ENCODE results near the gene NIN.

GRCh38 chr14:50797250-50798047 is 33.5 kb downstream of the NIN start:
- TF ChIP-seq, protein P1, sequence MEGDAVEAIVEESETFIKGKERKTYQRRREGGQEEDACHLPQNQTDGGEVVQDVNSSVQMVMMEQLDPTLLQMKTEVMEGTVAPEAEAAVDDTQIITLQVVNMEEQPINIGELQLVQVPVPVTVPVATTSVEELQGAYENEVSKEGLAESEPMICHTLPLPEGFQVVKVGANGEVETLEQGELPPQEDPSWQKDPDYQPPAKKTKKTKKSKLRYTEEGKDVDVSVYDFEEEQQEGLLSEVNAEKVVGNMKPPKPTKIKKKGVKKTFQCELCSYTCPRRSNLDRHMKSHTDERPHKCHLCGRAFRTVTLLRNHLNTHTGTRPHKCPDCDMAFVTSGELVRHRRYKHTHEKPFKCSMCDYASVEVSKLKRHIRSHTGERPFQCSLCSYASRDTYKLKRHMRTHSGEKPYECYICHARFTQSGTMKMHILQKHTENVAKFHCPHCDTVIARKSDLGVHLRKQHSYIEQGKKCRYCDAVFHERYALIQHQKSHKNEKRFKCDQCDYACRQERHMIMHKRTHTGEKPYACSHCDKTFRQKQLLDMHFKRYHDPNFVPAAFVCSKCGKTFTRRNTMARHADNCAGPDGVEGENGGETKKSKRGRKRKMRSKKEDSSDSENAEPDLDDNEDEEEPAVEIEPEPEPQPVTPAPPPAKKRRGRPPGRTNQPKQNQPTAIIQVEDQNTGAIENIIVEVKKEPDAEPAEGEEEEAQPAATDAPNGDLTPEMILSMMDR (IDR thresholded peaks at IDR 0.05; ENCODE audit: insufficient read depth, low read depth, low read length) = no peak
- TF ChIP-seq EZH2 (IDR thresholded peaks at IDR 0.05; ENCODE audit: insufficient read depth, low read length) = no peak

All from astrocyte (in vitro differentiated cells and primary cell).